Astrocyte (in vitro differentiated cells and primary cell): ENCODE data around the gene SEMA4G. TPM values are rescaled to one million over a fixed set of nuclear protein-coding genes. Genes with fewer than 3 reads are reported as not detected.

ENCODE experiments used
- DNase-seq: peaks from one replicate; pipeline ENCODE4 v3.0.0-alpha.2; 2010; ENCODE audit warnings: low read depth
- FAIRE-seq: peaks from 2 replicates; lab custom pipeline; 2011; peaks lifted over from hg19 to GRCh38; lab: Jason Lieb, UNC
- H2AFZ ChIP-seq: 2 replicates; pipeline ENCODE4 v1.6.0; 2012; ENCODE audit warnings: low read depth, low read length, inconsistent platforms
- H3K27ac ChIP-seq: 2 replicates; pipeline ENCODE4 v1.5.1; 2011; ENCODE audit warnings: low read depth, low read length, inconsistent platforms
- H3K27me3 ChIP-seq: 2 replicates; pipeline ENCODE4 v1.6.0; 2011; ENCODE audit warnings: low read length, inconsistent platforms; ENCODE audit not compliant: insufficient read depth
- H3K36me3 ChIP-seq: 2 replicates; pipeline ENCODE4 v1.5.1; 2011; ENCODE audit warnings: low read length, inconsistent platforms; ENCODE audit not compliant: insufficient read depth
- H3K4me1 ChIP-seq: 2 replicates; pipeline ENCODE4 v1.5.1; 2011; ENCODE audit warnings: low read length, inconsistent platforms; ENCODE audit not compliant: insufficient read depth
- H3K4me2 ChIP-seq: 2 replicates; pipeline ENCODE4 v1.6.0; 2012; ENCODE audit warnings: low read length, inconsistent platforms
- H3K4me3 ChIP-seq: 2 replicates; pipeline ENCODE4 v1.5.1; 2011; ENCODE audit warnings: low read depth, mild to moderate bottlenecking, low read length, inconsistent platforms; ENCODE audit not compliant: insufficient read depth
- H3K79me2 ChIP-seq: 2 replicates; pipeline ENCODE4 v1.6.0; 2012; ENCODE audit warnings: mild to moderate bottlenecking, low read length, inconsistent platforms; ENCODE audit not compliant: insufficient read depth
- H3K9ac ChIP-seq: 2 replicates; pipeline ENCODE4 v1.6.0; 2012; ENCODE audit warnings: mild to moderate bottlenecking, low read length, inconsistent platforms
- H3K9me3 ChIP-seq: 2 replicates; pipeline ENCODE4 v1.5.1; 2012; ENCODE audit warnings: low read depth, mild to moderate bottlenecking, low read length, inconsistent platforms; ENCODE audit not compliant: insufficient read depth
- H4K20me1 ChIP-seq: 2 replicates; pipeline ENCODE4 v1.6.0; 2012; ENCODE audit warnings: low read length, inconsistent platforms; ENCODE audit not compliant: insufficient read depth
- H3K27ac Mint-ChIP-seq: one replicate; pipeline ENCODE4 v1.8.0; 2021; ENCODE audit warnings: mild to moderate bottlenecking, mixed read lengths; ENCODE audit not compliant: unreplicated experiment
- H3K27me3 Mint-ChIP-seq: one replicate; pipeline ENCODE4 v1.8.0; 2021; ENCODE audit warnings: low read depth, mixed read lengths; ENCODE audit not compliant: unreplicated experiment
- H3K36me3 Mint-ChIP-seq: one replicate; pipeline ENCODE4 v1.8.0; 2021; ENCODE audit warnings: low read depth, mixed read lengths; ENCODE audit not compliant: unreplicated experiment
- H3K4me1 Mint-ChIP-seq: one replicate; pipeline ENCODE4 v1.8.0; 2021; ENCODE audit warnings: low read depth, mixed read lengths; ENCODE audit not compliant: unreplicated experiment
- H3K4me3 Mint-ChIP-seq: one replicate; pipeline ENCODE4 v1.8.0; 2021; ENCODE audit warnings: mild to moderate bottlenecking, moderate library complexity, mixed read lengths; ENCODE audit not compliant: unreplicated experiment
- H3K9me3 Mint-ChIP-seq: one replicate; pipeline ENCODE4 v1.8.0; 2021; ENCODE audit warnings: mild to moderate bottlenecking, mixed read lengths; ENCODE audit not compliant: unreplicated experiment
- EZH2 ChIP-seq: IDR thresholded peaks from 2 replicates; pipeline ENCODE4 v1.6.1; 2012; ENCODE audit warnings: mild to moderate bottlenecking, low read length, inconsistent platforms; ENCODE audit not compliant: insufficient read depth
- total RNA-seq: library from RNA; stranded (reverse); gene quantifications from 2 replicates; pipeline ENCODE4 v1.2.1, GENCODE V29; 2021
- TF ChIP-seq, protein P1 (sequence below): IDR thresholded peaks from 2 replicates; pipeline ENCODE4 v1.5.1; 2011; ENCODE audit warnings: low read depth, mild to moderate bottlenecking, inconsistent platforms, low read length, moderate library complexity; ENCODE audit not compliant: insufficient read depth

The SEMA4G gene
- total RNA-seq, 1 donor from 2014 or later: 5.9 TPM

DNA sequence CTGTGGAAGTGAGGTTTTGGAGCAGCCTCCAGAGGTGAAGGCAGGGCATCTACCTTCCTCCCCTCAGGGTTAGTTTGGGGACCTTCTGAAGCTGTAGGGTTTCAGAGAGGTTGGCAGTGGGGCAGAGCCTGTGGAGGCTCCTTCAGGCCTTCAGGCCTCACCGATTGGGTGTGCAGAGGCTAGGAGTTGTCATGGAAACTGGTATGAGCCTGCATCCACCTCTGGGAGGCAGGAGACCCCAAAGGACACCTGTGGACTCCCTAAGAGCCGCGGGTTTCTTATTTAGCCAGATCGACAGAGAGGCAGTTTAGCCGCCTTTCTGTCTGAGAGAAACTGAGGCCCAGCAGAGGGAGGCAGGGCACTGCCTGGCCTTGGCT lies 32.3 kb downstream of the SEMA4G start:
- H3K27ac ChIP-seq: peak overlapping the region; percentile 92
- peaks cover 10% of the 10 kb centered on the region for H3K4me1 Mint-ChIP-seq

DNA sequence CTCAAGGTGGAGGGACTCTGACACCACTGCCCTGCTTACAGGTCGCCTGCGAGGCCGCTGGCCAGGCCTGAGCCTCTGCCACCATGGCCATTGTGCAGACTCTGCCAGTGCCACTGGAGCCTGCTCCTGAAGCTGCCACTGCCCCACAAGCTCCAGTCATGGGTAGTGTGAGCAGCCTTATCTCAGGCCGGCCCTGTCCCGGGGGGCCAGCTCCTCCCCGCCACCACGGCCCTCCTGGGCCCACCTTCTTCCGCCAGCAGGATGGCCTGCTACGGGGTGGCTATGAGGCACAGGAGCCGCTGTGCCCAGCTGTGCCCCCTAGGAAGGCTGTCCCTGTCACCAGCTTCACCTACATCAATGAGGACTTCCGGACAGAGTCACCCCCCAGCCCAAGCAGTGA lies 33.2 kb downstream of the SEMA4G start:
- no peak for DNase-seq
- peaks cover 10% of the 10 kb centered on the region for H3K36me3 ChIP-seq
- Mint-ChIP-seq H3K36me3 (peaks cover 3% of the 10 kb centered on the region), H3K27ac (no peak overlapping the region), H3K4me1 (peaks cover 9% of the 10 kb centered on the region), H3K4me3 (no peak overlapping the region), H3K9me3 (peaks cover 4% of the 10 kb centered on the region), H3K27me3 (no peaks in the 10 kb centered on the region)
- H3K4me1 ChIP-seq: peaks cover 35% of the 10 kb centered on the region
- peak overlapping the region; percentile 94 for H3K9ac ChIP-seq
- FAIRE-seq: no peak
- no peaks in the 10 kb centered on the region for H3K9me3 ChIP-seq
- no peaks in the 10 kb centered on the region for H3K27me3 ChIP-seq
- H3K27ac ChIP-seq: peak overlapping the region; percentile 92
- no peak overlapping the region for H2AFZ ChIP-seq
- TF ChIP-seq, protein P1, sequence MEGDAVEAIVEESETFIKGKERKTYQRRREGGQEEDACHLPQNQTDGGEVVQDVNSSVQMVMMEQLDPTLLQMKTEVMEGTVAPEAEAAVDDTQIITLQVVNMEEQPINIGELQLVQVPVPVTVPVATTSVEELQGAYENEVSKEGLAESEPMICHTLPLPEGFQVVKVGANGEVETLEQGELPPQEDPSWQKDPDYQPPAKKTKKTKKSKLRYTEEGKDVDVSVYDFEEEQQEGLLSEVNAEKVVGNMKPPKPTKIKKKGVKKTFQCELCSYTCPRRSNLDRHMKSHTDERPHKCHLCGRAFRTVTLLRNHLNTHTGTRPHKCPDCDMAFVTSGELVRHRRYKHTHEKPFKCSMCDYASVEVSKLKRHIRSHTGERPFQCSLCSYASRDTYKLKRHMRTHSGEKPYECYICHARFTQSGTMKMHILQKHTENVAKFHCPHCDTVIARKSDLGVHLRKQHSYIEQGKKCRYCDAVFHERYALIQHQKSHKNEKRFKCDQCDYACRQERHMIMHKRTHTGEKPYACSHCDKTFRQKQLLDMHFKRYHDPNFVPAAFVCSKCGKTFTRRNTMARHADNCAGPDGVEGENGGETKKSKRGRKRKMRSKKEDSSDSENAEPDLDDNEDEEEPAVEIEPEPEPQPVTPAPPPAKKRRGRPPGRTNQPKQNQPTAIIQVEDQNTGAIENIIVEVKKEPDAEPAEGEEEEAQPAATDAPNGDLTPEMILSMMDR: no peak
- no peak for TF ChIP-seq EZH2
- peaks cover 54% of the 10 kb centered on the region for H3K79me2 ChIP-seq
- peak overlapping the region; percentile 93 for H3K4me2 ChIP-seq
- H3K4me3 ChIP-seq: no peak overlapping the region
- H4K20me1 ChIP-seq: peaks cover 62% of the 10 kb centered on the region

More for the DNA sequence above, 32.3 kb downstream of the SEMA4G start:
- Histone ChIP-seq H2AFZ (no peak overlapping the region), H3K4me3 (peak overlapping the region; percentile 89), H3K27me3 (no peaks in the 10 kb centered on the region), H3K36me3 (peaks cover 10% of the 10 kb centered on the region), H3K9ac (peak overlapping the region; percentile 94), H3K4me1 (peaks cover 31% of the 10 kb centered on the region), H3K79me2 (peaks cover 54% of the 10 kb centered on the region), H3K9me3 (no peaks in the 10 kb centered on the region), H4K20me1 (peaks cover 55% of the 10 kb centered on the region), H3K4me2 (peak overlapping the region; percentile 93)
- no peak for FAIRE-seq
- no peak overlapping the region for H3K27ac Mint-ChIP-seq
- peak overlapping the region; percentile 89 for H3K4me3 Mint-ChIP-seq
- H3K9me3 Mint-ChIP-seq: peaks cover 4% of the 10 kb centered on the region
- no peaks in the 10 kb centered on the region for H3K27me3 Mint-ChIP-seq
- TF ChIP-seq, protein P1: no peak
- no peak for TF ChIP-seq EZH2
- peaks cover 3% of the 10 kb centered on the region for H3K36me3 Mint-ChIP-seq
- no peak for DNase-seq

DNA sequence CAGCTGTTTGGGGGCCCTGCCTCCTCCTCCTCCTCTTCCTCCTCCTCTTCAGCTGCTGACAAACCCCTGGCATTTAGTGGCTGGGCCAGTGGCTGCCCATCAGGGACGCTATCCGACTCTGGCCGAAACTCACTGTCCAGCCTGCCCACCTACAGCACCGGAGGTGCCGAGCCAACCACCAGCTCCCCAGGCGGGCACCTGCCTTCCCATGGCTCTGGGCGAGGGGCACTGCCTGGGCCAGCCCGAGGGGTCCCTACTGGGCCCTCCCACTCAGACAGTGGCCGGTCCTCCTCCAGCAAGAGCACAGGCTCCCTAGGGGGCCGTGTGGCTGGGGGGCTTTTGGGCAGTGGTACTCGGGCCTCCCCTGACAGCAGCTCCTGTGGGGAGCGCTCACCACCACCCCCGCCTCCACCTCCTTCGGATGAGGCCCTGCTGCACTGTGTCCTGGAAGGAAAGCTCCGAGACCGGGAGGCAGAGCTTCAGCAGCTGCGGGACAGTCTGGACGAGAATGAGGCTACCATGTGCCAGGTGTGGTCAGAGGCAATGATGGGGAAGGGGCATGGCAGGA lies 34.4 kb downstream of the SEMA4G start:
- Histone ChIP-seq H3K27me3 (no peaks in the 10 kb centered on the region), H3K9ac (no peak overlapping the region), H3K4me2 (no peak overlapping the region), H4K20me1 (peaks cover 68% of the 10 kb centered on the region), H3K36me3 (peaks cover 10% of the 10 kb centered on the region), H3K9me3 (no peaks in the 10 kb centered on the region), H3K4me1 (peaks cover 25% of the 10 kb centered on the region), H2AFZ (no peak overlapping the region), H3K27ac (no peak overlapping the region), H3K79me2 (peaks cover 54% of the 10 kb centered on the region), H3K4me3 (no peak overlapping the region)
- no peaks in the 10 kb centered on the region for H3K27me3 Mint-ChIP-seq
- H3K27ac Mint-ChIP-seq: no peak overlapping the region
- no peak for TF ChIP-seq EZH2
- TF ChIP-seq, protein P1: no peak
- H3K4me1 Mint-ChIP-seq: peaks cover 15% of the 10 kb centered on the region
- H3K4me3 Mint-ChIP-seq: no peak overlapping the region
- FAIRE-seq (no peak), DNase-seq (no peak)
- peaks cover 3% of the 10 kb centered on the region for H3K36me3 Mint-ChIP-seq
- peaks cover 2% of the 10 kb centered on the region for H3K9me3 Mint-ChIP-seq
